ENCODE data around the gene FGFRL1. TPM values are rescaled to one million over a fixed set of nuclear protein-coding genes. Genes with fewer than 3 reads are reported as not detected.

Gene FGFRL1
- total and polyA plus RNA-seq, 2 of the 13 experiments (the other 11 are each of a cell fraction or from before 2014, with no cell fraction given) = 19.1 to 30.6 TPM

DNA sequence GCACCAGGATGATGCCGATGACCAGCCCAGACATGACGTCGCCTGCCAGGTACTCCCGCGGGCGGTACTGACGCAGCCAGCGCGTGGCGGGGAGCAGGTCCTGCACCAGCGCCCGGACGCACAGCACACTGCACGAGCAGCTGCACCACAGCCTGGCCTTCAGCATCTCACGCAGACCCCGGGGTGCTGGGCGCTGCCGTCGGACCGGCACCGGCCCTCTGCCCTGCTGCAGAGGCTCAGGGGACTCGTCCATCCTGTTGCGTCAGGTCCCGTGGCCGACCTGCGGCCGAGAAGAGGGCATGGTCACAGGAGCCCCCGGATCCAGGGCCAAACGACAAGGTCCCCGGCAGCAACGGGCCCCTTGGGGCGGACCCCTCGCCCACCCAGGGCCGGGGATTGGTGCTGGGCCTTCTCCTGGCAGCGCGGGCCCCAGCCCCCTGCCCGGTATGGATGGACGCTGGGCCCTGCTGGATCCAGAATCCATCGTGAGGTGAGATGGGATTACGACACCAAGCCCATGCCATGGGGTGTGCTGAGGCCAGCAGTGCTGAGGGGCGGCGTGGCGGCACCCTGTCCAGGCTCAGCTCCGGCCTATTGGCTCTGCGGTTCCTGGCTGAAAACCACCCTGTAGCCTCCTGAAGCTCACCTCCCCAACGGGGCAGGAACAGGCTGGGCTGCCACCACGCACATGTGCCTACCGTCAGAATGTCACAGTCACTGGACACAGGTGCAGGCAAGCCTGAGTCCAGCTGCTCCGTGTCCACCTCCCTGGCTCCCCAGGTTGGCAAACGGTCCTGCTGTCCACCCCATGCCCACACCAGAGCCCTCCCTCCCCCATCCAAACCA is 19.8 kb upstream of the FGFRL1 start:
- peak overlapping the region; percentile 96 for H3K9ac ChIP-seq (ENCODE audit: insufficient read depth, low read depth, low read length)
- no peaks in the 10 kb centered on the region for H4K20me1 ChIP-seq (ENCODE audit: insufficient read depth, low read length)
- intact Hi-C loops (cut with micrococcal nuclease; ENCODE audit: unreplicated experiment) (loop anchor here (2.0 kb wide), 2 partner anchors 17 to 19 kb away; partner anchors contain the start of gene DGKQ), in situ Hi-C loops (cut with HindIII; ENCODE audit: extremely low pct_ligation_motif_present, low pct_unique_long_range_greater_than_20kb) (no loop called here)
- BruUV-seq (replicated peaks) = no TSS peak
- no peaks in the 10 kb centered on the region; a peak in 1 of 5 replicates for H3K27me3 ChIP-seq (ENCODE audit: control insufficient read depth in 1 of 2, insufficient read depth in 2 of 2, low read length in 2 of 2)
- ChIA-PET CTCF (ENCODE audit: low intra/inter-chr PET ratio, low total read pairs) (no interaction called here), POLR2A (interaction anchor here (1.1 to 2.5 kb wide), 6 partner anchors 8 to 60 kb away, joined by 4 to 15 read pairs (median 6); partner anchors contain the start of genes GAK and TMEM175)
- 78% methylated on average over 13 of the region's 50 CpGs for WGBS (ENCODE audit: low lambda C conversion rate)
- peaks cover 16% of the 10 kb centered on the region for H3K79me2 ChIP-seq (ENCODE audit: insufficient read depth, low read length)
- no peak for FAIRE-seq
- peaks cover 9 to 15% of the 10 kb centered on the region in 2 experiments; a peak in 4 of 5 replicates for H3K36me3 ChIP-seq (replicated peaks in 1 of 2; ENCODE audit: control insufficient read depth in 1 of 2, insufficient read depth in 2 of 2, low read length in 2 of 2)
- H3K4me3 ChIP-seq (replicated peaks in 1 of 3; ENCODE audit: insufficient read depth in 1 of 3, low read depth in 2 of 3, low read length in 3 of 3) = peak overlapping the region; percentile 61 to 85 (median 77)
- H2AFZ ChIP-seq (ENCODE audit: low read length) = no peak overlapping the region
- H3K4me2 ChIP-seq (ENCODE audit: low read depth, low read length) = peak overlapping the region; percentile 99
- DNase-seq (ENCODE audit: low spot score) = no peak
- H3K27ac ChIP-seq (ENCODE audit: extremely low read length, insufficient read depth, low read length) = peak overlapping the region; percentile 99
- no peaks in the 10 kb centered on the region for H3K9me3 ChIP-seq (ENCODE audit: low read length)
- no peak for ATAC-seq
- peaks cover 56% of the 10 kb centered on the region for H3K4me1 ChIP-seq (ENCODE audit: insufficient read depth, low read length)
- TF ChIP-seq FOXJ3 (CRISPR knock-in tag; IDR thresholded peaks at IDR 0.05; ENCODE audit: borderline replicate concordance) = no peak
- no peak for TF ChIP-seq SUZ12 (IDR thresholded peaks at IDR 0.05; ENCODE audit: low read depth, low read length)
- no peak for TF ChIP-seq ELF3 (CRISPR knock-in tag; IDR thresholded peaks at IDR 0.05)
- no peak for TF ChIP-seq ISX (CRISPR knock-in tag; conservative IDR thresholded peaks at IDR 0.05)
- TF ChIP-seq ZNF660 (CRISPR knock-in tag; IDR thresholded peaks at IDR 0.05; ENCODE audit: borderline replicate concordance, low read depth) = no peak
- TF ChIP-seq ZBTB1 (CRISPR knock-in tag; IDR thresholded peaks at IDR 0.05; ENCODE audit: borderline replicate concordance) = no peak
- TF ChIP-seq, protein P1, sequence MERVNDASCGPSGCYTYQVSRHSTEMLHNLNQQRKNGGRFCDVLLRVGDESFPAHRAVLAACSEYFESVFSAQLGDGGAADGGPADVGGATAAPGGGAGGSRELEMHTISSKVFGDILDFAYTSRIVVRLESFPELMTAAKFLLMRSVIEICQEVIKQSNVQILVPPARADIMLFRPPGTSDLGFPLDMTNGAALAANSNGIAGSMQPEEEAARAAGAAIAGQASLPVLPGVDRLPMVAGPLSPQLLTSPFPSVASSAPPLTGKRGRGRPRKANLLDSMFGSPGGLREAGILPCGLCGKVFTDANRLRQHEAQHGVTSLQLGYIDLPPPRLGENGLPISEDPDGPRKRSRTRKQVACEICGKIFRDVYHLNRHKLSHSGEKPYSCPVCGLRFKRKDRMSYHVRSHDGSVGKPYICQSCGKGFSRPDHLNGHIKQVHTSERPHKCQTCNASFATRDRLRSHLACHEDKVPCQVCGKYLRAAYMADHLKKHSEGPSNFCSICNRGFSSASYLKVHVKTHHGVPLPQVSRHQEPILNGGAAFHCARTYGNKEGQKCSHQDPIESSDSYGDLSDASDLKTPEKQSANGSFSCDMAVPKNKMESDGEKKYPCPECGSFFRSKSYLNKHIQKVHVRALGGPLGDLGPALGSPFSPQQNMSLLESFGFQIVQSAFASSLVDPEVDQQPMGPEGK (CRISPR knock-in tag; IDR thresholded peaks at IDR 0.05) = no peak
- peak; percentile 28; the same call in 1 of the 2 replicates for TF ChIP-seq CEBPB (IDR thresholded peaks at IDR 0.05; ENCODE audit: borderline replicate concordance, low read depth, low read length)
- no peak for TF ChIP-seq POLR2AphosphoS2 (IDR thresholded peaks at IDR 0.05; ENCODE audit: low read depth, low read length)
- TF ChIP-seq MXI1 (IDR thresholded peaks at IDR 0.05; ENCODE audit: borderline replicate concordance, low read depth, low read length) = no peak
- 0 out of 2 replicates have a peak, but pooled peaks have one; percentile 2 for TF ChIP-seq HOXD1 (CRISPR knock-in tag; IDR thresholded peaks at IDR 0.05)
- no peak for TF ChIP-seq BCL6 (CRISPR knock-in tag; IDR thresholded peaks at IDR 0.05)
- no peak for TF ChIP-seq ZNF101 (CRISPR knock-in tag; IDR thresholded peaks at IDR 0.05; ENCODE audit: borderline replicate concordance, low read depth)
- TF ChIP-seq ZNF777 (CRISPR knock-in tag; IDR thresholded peaks at IDR 0.05) = no peak
- peak; percentile 12 for TF ChIP-seq AGO1 (IDR thresholded peaks at IDR 0.05; ENCODE audit: low read depth, low read length, poor library complexity, severe bottlenecking)
- peak; percentile 15 for TF ChIP-seq HNRNPLL (IDR thresholded peaks at IDR 0.05; ENCODE audit: low read depth, low read length, poor library complexity, severe bottlenecking)
- no peak for TF ChIP-seq ZFP62 (CRISPR knock-in tag; IDR thresholded peaks at IDR 0.05)
- no peak for TF ChIP-seq IKZF5 (CRISPR knock-in tag; IDR thresholded peaks at IDR 0.05)
- TF ChIP-seq, protein P2, sequence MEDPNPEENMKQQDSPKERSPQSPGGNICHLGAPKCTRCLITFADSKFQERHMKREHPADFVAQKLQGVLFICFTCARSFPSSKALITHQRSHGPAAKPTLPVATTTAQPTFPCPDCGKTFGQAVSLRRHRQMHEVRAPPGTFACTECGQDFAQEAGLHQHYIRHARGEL (CRISPR knock-in tag; IDR thresholded peaks at IDR 0.05) = no peak

All from HepG2 (cell line).